Endothelial cell of umbilical vein (primary cell): ENCODE measurements around the gene COLGALT1.
A peak's percentile ranks its signal among the peaks of the same experiment; 100 is the strongest.

Source experiments
- EZH2 ChIP-seq: IDR thresholded peaks from 2 replicates; pipeline ENCODE4 v1.6.1; 2012; ENCODE audit warnings: borderline replicate concordance, low read depth, mild to moderate bottlenecking, moderate library complexity, low read length, inconsistent platforms; ENCODE audit not compliant: severe bottlenecking
- GATA2 ChIP-seq: IDR thresholded peaks from 2 replicates; pipeline ENCODE4 v1.7.0; 2011; ENCODE audit warnings: low read depth, mild to moderate bottlenecking, moderate library complexity, mixed read lengths, low read length; ENCODE audit not compliant: insufficient read length, insufficient read depth
- JUN ChIP-seq: IDR thresholded peaks from 2 replicates; pipeline ENCODE4 v1.6.1; 2011; ENCODE audit warnings: borderline replicate concordance, low read depth; ENCODE audit not compliant: insufficient read length, insufficient read depth
- MYC ChIP-seq: IDR thresholded peaks from one replicate; pipeline ENCODE4 v1.6.1; 2011; ENCODE audit warnings: mild to moderate bottlenecking, low read depth, low read length
- POLR2A ChIP-seq: IDR thresholded peaks from 2 replicates; pipeline ENCODE4 v1.6.1; 2012; ENCODE audit warnings: low read depth, mild to moderate bottlenecking, control low read depth, low read length
- POLR2AphosphoS5 ChIP-seq: IDR thresholded peaks from 2 replicates; pipeline ENCODE4 v1.6.1; 2012; ENCODE audit warnings: low read depth, mild to moderate bottlenecking, control low read depth, low read length, moderate library complexity; ENCODE audit not compliant: insufficient read depth
- TF ChIP-seq, protein P1 (sequence below), 2 donors: IDR thresholded peaks; 1 replicate in 1 of 2; 2 replicates in 1 of 2; pipeline ENCODE4 v1.5.1; 2011; ENCODE audit warnings: low read length in 2 of 2, mild to moderate bottlenecking in 2 of 2, moderate library complexity in 2 of 2, control low read depth in 1 of 2, inconsistent platforms in 1 of 2, low read depth in 1 of 2; ENCODE audit not compliant: insufficient read depth in 1 of 2; ENCODE audit errors: extremely low read depth in 1 of 2
- TF ChIP-seq, protein P2 (sequence below): IDR thresholded peaks from 2 replicates; pipeline ENCODE4 v1.6.1; 2011; ENCODE audit not compliant: insufficient read depth, insufficient read length

DNA sequence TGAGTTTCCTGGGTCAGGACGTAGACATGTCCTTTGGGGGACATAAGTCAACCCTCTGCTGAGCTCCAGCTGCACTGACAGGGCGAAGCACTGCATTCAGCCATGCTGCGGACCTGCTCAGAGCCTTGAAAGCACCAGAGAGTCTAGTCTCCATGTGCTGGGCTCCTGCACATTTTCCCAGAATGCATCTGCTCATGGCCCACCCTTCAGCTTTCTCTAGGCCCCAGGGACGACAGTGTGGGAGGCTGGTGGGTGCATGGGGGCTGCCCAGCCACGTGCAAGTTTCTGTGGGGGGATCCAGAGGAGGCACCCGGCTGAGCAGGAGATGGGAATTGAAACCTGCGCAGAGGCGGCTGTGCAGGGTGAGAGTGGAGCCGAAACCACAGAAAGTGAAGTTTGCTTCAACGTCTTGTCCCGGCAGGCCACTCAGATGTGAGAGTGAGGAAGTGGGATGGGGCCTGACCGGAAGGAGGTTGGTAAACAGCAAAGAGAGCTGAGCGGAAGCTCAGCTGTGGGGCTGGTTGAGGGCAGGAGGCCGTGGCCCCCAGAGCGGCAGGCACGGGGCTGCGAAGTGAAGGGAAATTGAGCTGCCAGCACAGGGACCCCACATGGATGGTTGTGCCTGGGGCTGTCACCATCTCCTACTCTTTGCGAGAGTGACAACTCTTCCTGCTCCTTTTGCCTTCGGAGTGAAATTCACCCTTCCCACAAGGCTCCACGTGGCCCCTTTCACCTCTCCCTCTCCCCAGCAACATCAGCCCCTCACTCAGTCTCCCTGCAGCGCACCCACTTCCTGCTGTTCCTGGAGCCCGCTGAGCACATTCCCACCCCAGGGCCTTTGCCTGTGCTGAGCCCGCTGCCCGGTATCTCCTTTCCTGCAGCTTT lies 32.2 kb upstream of the COLGALT1 start:
- TF ChIP-seq EZH2 (no peak), POLR2AphosphoS5 (peak; percentile 35), MYC (no peak), POLR2A (no peak), GATA2 (no peak), JUN (no peak)
- TF ChIP-seq, protein P1, sequence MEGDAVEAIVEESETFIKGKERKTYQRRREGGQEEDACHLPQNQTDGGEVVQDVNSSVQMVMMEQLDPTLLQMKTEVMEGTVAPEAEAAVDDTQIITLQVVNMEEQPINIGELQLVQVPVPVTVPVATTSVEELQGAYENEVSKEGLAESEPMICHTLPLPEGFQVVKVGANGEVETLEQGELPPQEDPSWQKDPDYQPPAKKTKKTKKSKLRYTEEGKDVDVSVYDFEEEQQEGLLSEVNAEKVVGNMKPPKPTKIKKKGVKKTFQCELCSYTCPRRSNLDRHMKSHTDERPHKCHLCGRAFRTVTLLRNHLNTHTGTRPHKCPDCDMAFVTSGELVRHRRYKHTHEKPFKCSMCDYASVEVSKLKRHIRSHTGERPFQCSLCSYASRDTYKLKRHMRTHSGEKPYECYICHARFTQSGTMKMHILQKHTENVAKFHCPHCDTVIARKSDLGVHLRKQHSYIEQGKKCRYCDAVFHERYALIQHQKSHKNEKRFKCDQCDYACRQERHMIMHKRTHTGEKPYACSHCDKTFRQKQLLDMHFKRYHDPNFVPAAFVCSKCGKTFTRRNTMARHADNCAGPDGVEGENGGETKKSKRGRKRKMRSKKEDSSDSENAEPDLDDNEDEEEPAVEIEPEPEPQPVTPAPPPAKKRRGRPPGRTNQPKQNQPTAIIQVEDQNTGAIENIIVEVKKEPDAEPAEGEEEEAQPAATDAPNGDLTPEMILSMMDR (IDR thresholded peaks at IDR 0.05; ENCODE audit: extremely low read depth in 1 of 2, insufficient read depth in 1 of 2, low read depth in 1 of 2, low read length in 2 of 2) = no peak
- TF ChIP-seq, protein P2, sequence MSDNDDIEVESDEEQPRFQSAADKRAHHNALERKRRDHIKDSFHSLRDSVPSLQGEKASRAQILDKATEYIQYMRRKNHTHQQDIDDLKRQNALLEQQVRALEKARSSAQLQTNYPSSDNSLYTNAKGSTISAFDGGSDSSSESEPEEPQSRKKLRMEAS = no peak
